ENCODE results near the gene ADGRB2.

GRCh38 chr1:31768407-31768907 lies 4.3 kb upstream of the ADGRB2 start:
- no peak for TF ChIP-seq POLR2A (IDR thresholded peaks at IDR 0.05)
- TF ChIP-seq, protein P1, sequence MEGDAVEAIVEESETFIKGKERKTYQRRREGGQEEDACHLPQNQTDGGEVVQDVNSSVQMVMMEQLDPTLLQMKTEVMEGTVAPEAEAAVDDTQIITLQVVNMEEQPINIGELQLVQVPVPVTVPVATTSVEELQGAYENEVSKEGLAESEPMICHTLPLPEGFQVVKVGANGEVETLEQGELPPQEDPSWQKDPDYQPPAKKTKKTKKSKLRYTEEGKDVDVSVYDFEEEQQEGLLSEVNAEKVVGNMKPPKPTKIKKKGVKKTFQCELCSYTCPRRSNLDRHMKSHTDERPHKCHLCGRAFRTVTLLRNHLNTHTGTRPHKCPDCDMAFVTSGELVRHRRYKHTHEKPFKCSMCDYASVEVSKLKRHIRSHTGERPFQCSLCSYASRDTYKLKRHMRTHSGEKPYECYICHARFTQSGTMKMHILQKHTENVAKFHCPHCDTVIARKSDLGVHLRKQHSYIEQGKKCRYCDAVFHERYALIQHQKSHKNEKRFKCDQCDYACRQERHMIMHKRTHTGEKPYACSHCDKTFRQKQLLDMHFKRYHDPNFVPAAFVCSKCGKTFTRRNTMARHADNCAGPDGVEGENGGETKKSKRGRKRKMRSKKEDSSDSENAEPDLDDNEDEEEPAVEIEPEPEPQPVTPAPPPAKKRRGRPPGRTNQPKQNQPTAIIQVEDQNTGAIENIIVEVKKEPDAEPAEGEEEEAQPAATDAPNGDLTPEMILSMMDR (IDR thresholded peaks at IDR 0.05) = no peak
